OCI-LY7 (cell line): ENCODE measurements around the gene PKD1. TPM values are rescaled to one million over a fixed set of nuclear protein-coding genes. Genes with fewer than 3 reads are reported as not detected.
A peak's percentile ranks its signal among the peaks of the same experiment; 100 is the strongest.

Experiments
- BruUV-seq: library from RNA; stranded (reverse); fragments of 400-500 nt; replicated peaks from 2 replicates; lab custom pipeline; 2021; lab: Mats Ljungman, UMichigan
- CTCF ChIA-PET: fragments of 300-600 bp; sonication (Branson Sonifier 250); formaldehyde crosslinking; loops from one replicate; lab custom pipeline; 2022; ENCODE audit warnings: antibody characterized with exemption; ENCODE audit not compliant: unreplicated experiment; lab: Charles Lee
- POLR2A ChIA-PET: fragments of 300-600 bp; sonication (Branson Sonifier 250); formaldehyde crosslinking; loops from one replicate; lab custom pipeline; 2022; ENCODE audit warnings: antibody characterized with exemption; lab: Charles Lee
- DNase-seq: peaks from one replicate; pipeline ENCODE4 v3.0.0-alpha.2; 2015; ENCODE audit warnings: low spot score
- H2AFZ ChIP-seq: fragments of 200-600 bp; sonication (generic), shearing (Covaris generic); 2 replicates; pipeline ENCODE4 v1.6.1; 2014; ENCODE audit warnings: mild to moderate bottlenecking, antibody characterized with exemption, low read length, moderate library complexity
- H3K27ac ChIP-seq: fragments of 200-600 bp; sonication (generic); 2 replicates; pipeline ENCODE4 v1.5.1; 2014; ENCODE audit warnings: mixed run types, low read depth, mild to moderate bottlenecking, moderate library complexity, low read length, inconsistent platforms; ENCODE audit not compliant: poor library complexity, severe bottlenecking
- H3K36me3 ChIP-seq: fragments of 200-600 bp; sonication (generic); 2 replicates; pipeline ENCODE4 v1.6.1; 2014; ENCODE audit warnings: mild to moderate bottlenecking, antibody characterized with exemption, low read length, moderate library complexity, mixed read lengths; ENCODE audit not compliant: insufficient read depth
- H3K4me1 ChIP-seq: fragments of 200-600 bp; sonication (generic); 2 replicates; pipeline ENCODE4 v1.5.1; 2014; ENCODE audit warnings: mild to moderate bottlenecking, low read length; ENCODE audit not compliant: insufficient read depth, poor library complexity, severe bottlenecking
- H3K4me2 ChIP-seq: fragments of 200-600 bp; sonication (generic); 2 replicates; pipeline ENCODE4 v1.6.1; 2014; ENCODE audit warnings: mild to moderate bottlenecking, low read length
- H3K4me3 ChIP-seq: fragments of 200-600 bp; sonication (generic); 2 replicates; pipeline ENCODE4 v1.5.1; 2014; ENCODE audit warnings: mild to moderate bottlenecking, low read depth, low read length; ENCODE audit not compliant: poor library complexity, severe bottlenecking
- H3K79me2 ChIP-seq: fragments of 200-600 bp; sonication (generic); 2 replicates; pipeline ENCODE4 v1.6.1; 2016; ENCODE audit warnings: low read depth, mild to moderate bottlenecking, low read length, moderate library complexity, mixed read lengths; ENCODE audit not compliant: insufficient read depth
- H3K9me2 ChIP-seq: fragments of 200-600 bp; sonication (generic); 2 replicates; pipeline ENCODE4 v1.6.1; 2016; ENCODE audit warnings: mild to moderate bottlenecking, low read length, mixed read lengths; ENCODE audit not compliant: insufficient read depth
- H3K9me3 ChIP-seq: fragments of 200-600 bp; sonication (generic); 2 replicates; pipeline ENCODE4 v1.6.1; 2014; ENCODE audit warnings: mild to moderate bottlenecking, mixed run types, low read length, mixed read lengths
- H4K20me1 ChIP-seq: fragments of 200-600 bp; sonication (generic); 2 replicates; pipeline ENCODE4 v1.6.1; 2014; ENCODE audit warnings: mild to moderate bottlenecking, antibody characterized with exemption, low read length, moderate library complexity, mixed read lengths; ENCODE audit not compliant: insufficient read depth
- EZH2phosphoT487 ChIP-seq: fragments of 200-600 bp; sonication (generic); IDR thresholded peaks from 2 replicates; pipeline ENCODE4 v1.6.1; 2018; ENCODE audit warnings: low read depth, borderline replicate concordance, mild to moderate bottlenecking, mixed run types, antibody characterized with exemption, low read length, moderate library complexity, mixed read lengths
- intact Hi-C: fragments of 100-400 bp; cut with micrococcal nuclease; formaldehyde crosslinking; loops from one replicate; pipeline ENCODE4 v1.10.0; 2022; ENCODE audit not compliant: unreplicated experiment
- total RNA-seq, 2 experiments: library from RNA; depleted of rRNA in 1 of 2; stranded (reverse); fragments of >200 nt in 1 of 2; shearing (Covaris generic) in 1 of 2; gene quantifications; 2 replicates each; pipeline ENCODE4 v1.2.3, GENCODE V29; 2014 to 2022
- TF ChIP-seq, protein P1 (sequence below): fragments of 200-600 bp; sonication (generic); conservative IDR thresholded peaks from 2 replicates; pipeline ENCODE4 v1.5.1; 2014; ENCODE audit warnings: mild to moderate bottlenecking, antibody characterized with exemption, low read length, moderate library complexity, mixed read lengths

PKD1 gene
- total RNA-seq, 2 experiments from 2014 or later, result 87.4 to 112 TPM

DNA sequence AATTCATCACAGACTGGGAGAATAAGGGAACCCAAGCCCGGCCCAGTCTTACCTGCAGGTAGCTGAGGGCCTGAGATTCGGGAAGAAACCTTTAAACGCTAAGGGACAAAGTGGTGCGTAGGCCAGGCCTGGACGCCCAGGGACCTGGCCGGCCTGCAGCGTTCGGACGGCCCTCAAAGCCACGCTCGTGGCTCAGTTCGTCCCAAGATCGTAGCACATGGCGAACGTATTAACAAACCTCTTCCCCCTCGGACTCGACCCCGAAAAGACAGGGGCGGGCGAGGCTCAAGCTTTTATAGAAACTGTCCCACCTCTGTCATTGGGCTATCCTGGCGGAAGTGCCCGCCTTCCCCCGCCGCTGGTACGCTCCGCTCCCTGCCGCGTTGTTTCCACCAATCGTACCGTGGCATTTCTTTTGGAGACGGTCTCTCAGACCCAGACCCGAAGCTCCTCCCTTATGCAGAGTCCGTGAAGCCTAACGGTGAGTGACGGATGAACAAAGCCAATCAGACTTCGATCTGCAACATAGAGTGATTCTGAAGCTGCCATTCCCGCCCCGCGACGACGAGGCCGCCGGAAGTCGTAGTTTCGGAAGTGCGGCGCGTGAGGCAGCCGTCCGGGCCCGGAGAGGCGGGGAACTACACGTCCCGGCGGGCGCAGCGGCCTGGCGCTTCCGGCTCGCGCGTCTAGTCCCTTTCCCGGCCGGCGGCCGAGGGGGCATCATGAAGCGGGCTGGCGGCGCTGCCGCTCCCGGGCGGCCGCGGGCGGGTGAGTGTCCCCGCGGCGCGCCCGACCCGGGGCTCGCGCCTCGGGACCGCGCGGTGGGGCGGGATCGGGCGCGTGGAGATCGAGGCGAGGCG lies 19.6 kb upstream of the PKD1 start, which contains the start of gene TRAF7:
Gene TRAF7, plus strand, starts transcription at position 692 of the 860 bp plus-strand sequence. CDS start 8,139 bp downstream, outside the sequence.
- TF ChIP-seq, protein P1, sequence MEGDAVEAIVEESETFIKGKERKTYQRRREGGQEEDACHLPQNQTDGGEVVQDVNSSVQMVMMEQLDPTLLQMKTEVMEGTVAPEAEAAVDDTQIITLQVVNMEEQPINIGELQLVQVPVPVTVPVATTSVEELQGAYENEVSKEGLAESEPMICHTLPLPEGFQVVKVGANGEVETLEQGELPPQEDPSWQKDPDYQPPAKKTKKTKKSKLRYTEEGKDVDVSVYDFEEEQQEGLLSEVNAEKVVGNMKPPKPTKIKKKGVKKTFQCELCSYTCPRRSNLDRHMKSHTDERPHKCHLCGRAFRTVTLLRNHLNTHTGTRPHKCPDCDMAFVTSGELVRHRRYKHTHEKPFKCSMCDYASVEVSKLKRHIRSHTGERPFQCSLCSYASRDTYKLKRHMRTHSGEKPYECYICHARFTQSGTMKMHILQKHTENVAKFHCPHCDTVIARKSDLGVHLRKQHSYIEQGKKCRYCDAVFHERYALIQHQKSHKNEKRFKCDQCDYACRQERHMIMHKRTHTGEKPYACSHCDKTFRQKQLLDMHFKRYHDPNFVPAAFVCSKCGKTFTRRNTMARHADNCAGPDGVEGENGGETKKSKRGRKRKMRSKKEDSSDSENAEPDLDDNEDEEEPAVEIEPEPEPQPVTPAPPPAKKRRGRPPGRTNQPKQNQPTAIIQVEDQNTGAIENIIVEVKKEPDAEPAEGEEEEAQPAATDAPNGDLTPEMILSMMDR, result no peak
- no peak for TF ChIP-seq EZH2phosphoT487
- no TSS peak for BruUV-seq
- CTCF ChIA-PET, result interaction anchor here (0.6 kb wide), 4 partner anchors 65 to 1435 kb away, joined by 3 to 4 read pairs (median 4); no protein-coding TSS in a partner anchor
- peaks cover 40% of the 10 kb centered on the region for H3K4me1 ChIP-seq
- POLR2A ChIA-PET, result interaction anchor here (0.6 to 1.6 kb wide), 12 partner anchors 8 to 944 kb away, joined by 3 to 10 read pairs (median 3); partner anchors contain the start of genes NTHL1, PGP, RPS2 and TSC2
- H3K79me2 ChIP-seq, result peaks cover 60% of the 10 kb centered on the region
- H3K9me2 ChIP-seq, result no peaks in the 10 kb centered on the region
- peaks cover 17% of the 10 kb centered on the region for H4K20me1 ChIP-seq
- peak; percentile 100 for DNase-seq
- intact Hi-C loops, result loop anchor here (2.0 to 10.0 kb wide), 2 partner anchors 113 to 269 kb away; partner anchors contain the start of genes CCNF and RNPS1
- H3K36me3 ChIP-seq, result peaks cover 49% of the 10 kb centered on the region
- no peaks in the 10 kb centered on the region for H3K9me3 ChIP-seq
- peak within 1 kb of the TSS; percentile 100 for H3K4me2 ChIP-seq
- no peak within 1 kb of the TSS for H2AFZ ChIP-seq
- peak within 1 kb of the TSS; percentile 83 for H3K27ac ChIP-seq
- H3K4me3 ChIP-seq, result peak within 1 kb of the TSS; percentile 100

DNA sequence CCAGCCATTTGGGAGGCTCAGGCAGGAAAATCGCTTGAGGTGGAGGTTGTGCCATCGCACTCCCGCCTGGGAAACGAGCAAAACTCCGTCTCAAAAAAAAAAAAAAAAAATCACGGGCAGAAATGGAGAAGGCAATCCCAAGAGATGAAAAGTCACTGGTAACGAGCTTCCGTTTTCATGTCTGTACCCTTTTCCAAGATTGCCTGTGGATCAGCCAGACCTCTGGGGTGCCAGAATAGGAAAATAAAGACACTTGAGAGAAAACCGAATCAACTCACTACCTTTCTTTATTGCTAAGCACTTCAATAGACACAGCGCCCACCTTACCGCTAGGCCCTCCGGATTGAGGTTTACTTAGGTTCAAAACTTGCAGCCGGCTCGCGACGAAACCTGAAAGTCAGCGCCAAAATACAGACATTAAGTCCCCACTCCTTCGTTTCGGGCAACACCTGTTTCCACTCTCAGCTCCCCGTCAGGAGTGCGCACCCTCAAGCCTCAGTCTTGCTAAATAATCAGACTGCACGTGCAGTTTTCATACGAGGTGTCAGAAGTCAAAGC lies 18.9 kb upstream of the PKD1 start:
- H3K79me2 ChIP-seq, result peaks cover 60% of the 10 kb centered on the region
- H3K27ac ChIP-seq, result peak overlapping the region; percentile 83
- peaks cover 47% of the 10 kb centered on the region for H3K4me1 ChIP-seq
- TF ChIP-seq EZH2phosphoT487, result no peak
- TF ChIP-seq, protein P1, result no peak
- H3K9me3 ChIP-seq, result no peaks in the 10 kb centered on the region
- H3K36me3 ChIP-seq, result peaks cover 44% of the 10 kb centered on the region
- no peaks in the 10 kb centered on the region for H3K9me2 ChIP-seq
- POLR2A ChIA-PET, result interaction anchor here (0.8 to 1.6 kb wide), 6 partner anchors 107 to 944 kb away, joined by 3 to 7 read pairs (median 3); partner anchors contain the start of genes NTHL1, RPS2, TSC2 and ZSCAN10
- H2AFZ ChIP-seq, result no peak overlapping the region
- H4K20me1 ChIP-seq, result peaks cover 17% of the 10 kb centered on the region
- intact Hi-C loops, result loop anchor here (2.0 to 10.0 kb wide), 3 partner anchors 68 to 270 kb away; partner anchors contain the start of genes CCNF, E4F1 and RNPS1
- CTCF ChIA-PET, result no interaction called here
- peak overlapping the region; percentile 100 for H3K4me2 ChIP-seq
- DNase-seq, result peak; percentile 48
- H3K4me3 ChIP-seq, result peak overlapping the region; percentile 81
- BruUV-seq, result TSS peak; percentile 95
